SK-N-SH treated with all-trans-retinoic acid at 6 μM for 48 hours (cell line): Measurements from ENCODE around the gene LIG1.

Experiments used
- ARNTL ChIP-seq: fragments of 450-650 bp; formaldehyde crosslinking; IDR thresholded peaks from 2 replicates; pipeline ENCODE4 v1.5.0; 2020; ENCODE audit warnings: low read depth, mild to moderate bottlenecking, moderate library complexity, borderline replicate concordance
- BACH2 ChIP-seq: fragments of 250-450 bp; sonication (Bioruptor Pico); IDR thresholded peaks from 2 replicates; pipeline ENCODE4 v1.9.0; 2021; ENCODE audit warnings: mild to moderate bottlenecking, borderline replicate concordance
- CREB5 ChIP-seq: fragments of 250-450 bp; sonication (Bioruptor Pico); IDR thresholded peaks from 2 replicates; pipeline ENCODE4 v1.5.1; 2020; ENCODE audit warnings: low read depth, mild to moderate bottlenecking, moderate library complexity
- ESRRG ChIP-seq: fragments of 250-450 bp; sonication (Bioruptor Pico); IDR thresholded peaks from 2 replicates; pipeline ENCODE4 v1.6.1; 2021; ENCODE audit warnings: mild to moderate bottlenecking
- GLIS3 ChIP-seq: fragments of 250-450 bp; sonication (Bioruptor Pico); IDR thresholded peaks from 2 replicates; pipeline ENCODE4 v1.5.0; 2020; ENCODE audit warnings: mild to moderate bottlenecking, moderate library complexity
- ISL1 ChIP-seq: fragments of 250-450 bp; sonication (Bioruptor Pico); IDR thresholded peaks from 2 replicates; pipeline ENCODE4 v2.1.2; 2022; ENCODE audit warnings: mild to moderate bottlenecking, moderate library complexity
- OSR1 ChIP-seq: fragments of 250-450 bp; sonication (Bioruptor Pico); IDR thresholded peaks from 2 replicates; pipeline ENCODE4 v1.8.0; 2022; ENCODE audit warnings: moderate library complexity, mild to moderate bottlenecking, inconsistent platforms
- PATZ1 ChIP-seq: fragments of 250-450 bp; sonication (Bioruptor Pico); IDR thresholded peaks from 2 replicates; pipeline ENCODE4 v1.8.0; 2020; ENCODE audit warnings: mild to moderate bottlenecking, moderate library complexity, borderline replicate concordance
- PPARA ChIP-seq: fragments of 250-450 bp; sonication (Bioruptor Pico); IDR thresholded peaks from 2 replicates; pipeline ENCODE4 v1.5.0; 2020; ENCODE audit warnings: mild to moderate bottlenecking, borderline replicate concordance
- TCF4 ChIP-seq: fragments of 250-450 bp; sonication (Bioruptor Pico); IDR thresholded peaks from 2 replicates; pipeline ENCODE4 v1.8.0; 2021; ENCODE audit warnings: mild to moderate bottlenecking, moderate library complexity, borderline replicate concordance
- ZFP3 ChIP-seq: fragments of 250-450 bp; sonication (Bioruptor Pico); IDR thresholded peaks from 2 replicates; pipeline ENCODE4 v1.5.0; 2020; ENCODE audit warnings: mild to moderate bottlenecking, moderate library complexity
- ZFP30 ChIP-seq: fragments of 450-650 bp; formaldehyde crosslinking; IDR thresholded peaks from 2 replicates; pipeline ENCODE4 v1.5.0; 2022; ENCODE audit warnings: mild to moderate bottlenecking, moderate library complexity
- ZNF565 ChIP-seq: fragments of 450-650 bp; formaldehyde crosslinking; conservative IDR thresholded peaks from 2 replicates; pipeline ENCODE4 v1.5.0; 2020; ENCODE audit warnings: low read depth, mild to moderate bottlenecking, moderate library complexity
- ZNF70 ChIP-seq: fragments of 450-650 bp; formaldehyde crosslinking; IDR thresholded peaks from 2 replicates; pipeline ENCODE4 v1.5.0; 2020; ENCODE audit warnings: mild to moderate bottlenecking, moderate library complexity

- no peak for TF ChIP-seq ZFP30 (CRISPR knock-in tag)
- no peak for TF ChIP-seq PATZ1 (CRISPR knock-in tag)
- no peak for TF ChIP-seq CREB5 (CRISPR knock-in tag)
- TF ChIP-seq ISL1 (CRISPR knock-in tag), result no peak
- no peak for TF ChIP-seq ZNF70
- no peak for TF ChIP-seq GLIS3 (CRISPR knock-in tag)
- no peak for TF ChIP-seq BACH2 (CRISPR knock-in tag)
- no peak for TF ChIP-seq TCF4 (CRISPR knock-in tag)
- TF ChIP-seq OSR1, result no peak
- TF ChIP-seq PPARA, result no peak
- no peak for TF ChIP-seq ARNTL
- TF ChIP-seq ESRRG, result no peak
- no peak for TF ChIP-seq ZNF565 (CRISPR knock-in tag)
- TF ChIP-seq ZFP3 (CRISPR knock-in tag), result no peak
Observed at GRCh38 chr19:48136547-48136946, 33.6 kb downstream of the LIG1 start.
